GM21529 (cell line): ENCODE measurements around the gene ANAPC2.

Source experiments
- ATAC-seq: cut with Tn5 transposase; IDR thresholded peaks from one replicate; pipeline ENCODE4 v1.9.1; 2021; ENCODE audit not compliant: unreplicated experiment

ANAPC2 gene

GRCh38 chr9:137164370-137165249, 23.8 kb downstream of the ANAPC2 start:
- ATAC-seq, result no peak

GRCh38 chr9:137163805-137164204, 24.6 kb downstream of the ANAPC2 start:
- no peak for ATAC-seq

GRCh38 chr9:137163365-137163715, 25.0 kb downstream of the ANAPC2 start:
- no peak for ATAC-seq

- ATAC-seq, result no peak
Observed at GRCh38 chr9:137162505-137163364, 25.6 kb downstream of the ANAPC2 start.

GRCh38 chr9:137161558-137162486, 26.5 kb downstream of the ANAPC2 start:
- no peak for ATAC-seq

- ATAC-seq, result no peak
Observed at GRCh38 chr9:137160716-137161557, 27.4 kb downstream of the ANAPC2 start.

GRCh38 chr9:137160054-137160425, 28.3 kb downstream of the ANAPC2 start:
- ATAC-seq, result no peak

- ATAC-seq, result no peak
Observed at GRCh38 chr9:137159105-137160053, 29.0 kb downstream of the ANAPC2 start.

GRCh38 chr9:137158625-137159024, 29.7 kb downstream of the ANAPC2 start:
- no peak for ATAC-seq

- no peak for ATAC-seq
Observed at GRCh38 chr9:137157618-137158415, 30.5 kb downstream of the ANAPC2 start.

- ATAC-seq, result no peak
Observed at GRCh38 chr9:137156567-137157375, 31.6 kb downstream of the ANAPC2 start.

GRCh38 chr9:137152844-137153405, 35.4 kb downstream of the ANAPC2 start:
- no peak for ATAC-seq

GRCh38 chr9:137150617-137151457, 37.5 kb downstream of the ANAPC2 start:
- peak; percentile 51 for ATAC-seq

- peak; percentile 22 for ATAC-seq
Observed at GRCh38 chr9:137149942-137150616, 38.3 kb downstream of the ANAPC2 start.

GRCh38 chr9:137149363-137149762, 39.0 kb downstream of the ANAPC2 start:
- ATAC-seq, result no peak

- no peak for ATAC-seq
Observed at GRCh38 chr9:137148661-137149060, 39.7 kb downstream of the ANAPC2 start.
